ENCODE measurements around the gene SLC35E1.
"Not testable (repeated sequence)": the region's sequence is repeated elsewhere in the genome, so short reads cannot be mapped to it uniquely, and the experiment has no call there.

Gene SLC35E1

GRCh38 chr19:16520986-16521624 is 51.1 kb downstream of the SLC35E1 start:
- no peak for FAIRE-seq

GRCh38 chr19:16520074-16520973 is 51.9 kb downstream of the SLC35E1 start:
- no peak for FAIRE-seq

GRCh38 chr19:16519230-16519687 is 53.0 kb downstream of the SLC35E1 start:
- no peak for FAIRE-seq

- no peak for FAIRE-seq
These were observed 53.6 kb downstream of the SLC35E1 start for GRCh38 chr19:16518483-16519229.

GRCh38 chr19:16518061-16518460 is 54.2 kb downstream of the SLC35E1 start:
- no peak for FAIRE-seq

- no peak for FAIRE-seq
These were observed 55.1 kb downstream of the SLC35E1 start for GRCh38 chr19:16516923-16517610.

GRCh38 chr19:16516381-16516780 is 55.8 kb downstream of the SLC35E1 start:
- no peak for FAIRE-seq

- FAIRE-seq: no peak
These were observed 57.7 kb downstream of the SLC35E1 start for GRCh38 chr19:16514383-16515019.

GRCh38 chr19:16512611-16513010 is 59.6 kb downstream of the SLC35E1 start:
- not testable (repeated sequence) for FAIRE-seq

- FAIRE-seq: no peak
These were observed 62.8 kb downstream of the SLC35E1 start for GRCh38 chr19:16509141-16510061.

GRCh38 chr19:16508546-16508945 is 63.7 kb downstream of the SLC35E1 start:
- FAIRE-seq: no peak

GRCh38 chr19:16506961-16507360 is 65.3 kb downstream of the SLC35E1 start:
- FAIRE-seq: no peak

GRCh38 chr19:16506161-16506560 is 66.1 kb downstream of the SLC35E1 start:
- FAIRE-seq: not testable (repeated sequence)

GRCh38 chr19:16504271-16504670 is 67.9 kb downstream of the SLC35E1 start:
- FAIRE-seq: no peak
